Measurements from ENCODE around the gene OR52E8.

OR52E8 gene

GRCh38 chr11:5837695-5838094 is 19.8 kb downstream of the OR52E8 start:
- H3K27ac ChIP-seq (replicated peaks): no peak overlapping the region
- TF ChIP-seq POLR2AphosphoS5 (IDR thresholded peaks at IDR 0.05; ENCODE audit: low read depth) (no peak), CTCF (IDR thresholded peaks at IDR 0.05; ENCODE audit: insufficient read depth, low read length) (no peak), SPI1 (IDR thresholded peaks at IDR 0.05; ENCODE audit: borderline replicate concordance, low read depth) (no peak), GABPA (IDR thresholded peaks at IDR 0.05; ENCODE audit: low read depth) (no peak)
- TF ChIP-seq, protein P1, sequence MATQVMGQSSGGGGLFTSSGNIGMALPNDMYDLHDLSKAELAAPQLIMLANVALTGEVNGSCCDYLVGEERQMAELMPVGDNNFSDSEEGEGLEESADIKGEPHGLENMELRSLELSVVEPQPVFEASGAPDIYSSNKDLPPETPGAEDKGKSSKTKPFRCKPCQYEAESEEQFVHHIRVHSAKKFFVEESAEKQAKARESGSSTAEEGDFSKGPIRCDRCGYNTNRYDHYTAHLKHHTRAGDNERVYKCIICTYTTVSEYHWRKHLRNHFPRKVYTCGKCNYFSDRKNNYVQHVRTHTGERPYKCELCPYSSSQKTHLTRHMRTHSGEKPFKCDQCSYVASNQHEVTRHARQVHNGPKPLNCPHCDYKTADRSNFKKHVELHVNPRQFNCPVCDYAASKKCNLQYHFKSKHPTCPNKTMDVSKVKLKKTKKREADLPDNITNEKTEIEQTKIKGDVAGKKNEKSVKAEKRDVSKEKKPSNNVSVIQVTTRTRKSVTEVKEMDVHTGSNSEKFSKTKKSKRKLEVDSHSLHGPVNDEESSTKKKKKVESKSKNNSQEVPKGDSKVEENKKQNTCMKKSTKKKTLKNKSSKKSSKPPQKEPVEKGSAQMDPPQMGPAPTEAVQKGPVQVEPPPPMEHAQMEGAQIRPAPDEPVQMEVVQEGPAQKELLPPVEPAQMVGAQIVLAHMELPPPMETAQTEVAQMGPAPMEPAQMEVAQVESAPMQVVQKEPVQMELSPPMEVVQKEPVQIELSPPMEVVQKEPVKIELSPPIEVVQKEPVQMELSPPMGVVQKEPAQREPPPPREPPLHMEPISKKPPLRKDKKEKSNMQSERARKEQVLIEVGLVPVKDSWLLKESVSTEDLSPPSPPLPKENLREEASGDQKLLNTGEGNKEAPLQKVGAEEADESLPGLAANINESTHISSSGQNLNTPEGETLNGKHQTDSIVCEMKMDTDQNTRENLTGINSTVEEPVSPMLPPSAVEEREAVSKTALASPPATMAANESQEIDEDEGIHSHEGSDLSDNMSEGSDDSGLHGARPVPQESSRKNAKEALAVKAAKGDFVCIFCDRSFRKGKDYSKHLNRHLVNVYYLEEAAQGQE (IDR thresholded peaks at IDR 0.05; ENCODE audit: insufficient replicate concordance, low read depth): no peak
- no peaks in the 10 kb centered on the region for H3K27me3 ChIP-seq (ENCODE audit: insufficient read depth, poor library complexity, severe bottlenecking)
- DNase-seq (ENCODE audit: low read depth in 1 of 2, low spot score in 1 of 2): no peak
- no peak overlapping the region for H3K4me3 ChIP-seq (replicated peaks; ENCODE audit: insufficient read depth, low read length)

DNA sequence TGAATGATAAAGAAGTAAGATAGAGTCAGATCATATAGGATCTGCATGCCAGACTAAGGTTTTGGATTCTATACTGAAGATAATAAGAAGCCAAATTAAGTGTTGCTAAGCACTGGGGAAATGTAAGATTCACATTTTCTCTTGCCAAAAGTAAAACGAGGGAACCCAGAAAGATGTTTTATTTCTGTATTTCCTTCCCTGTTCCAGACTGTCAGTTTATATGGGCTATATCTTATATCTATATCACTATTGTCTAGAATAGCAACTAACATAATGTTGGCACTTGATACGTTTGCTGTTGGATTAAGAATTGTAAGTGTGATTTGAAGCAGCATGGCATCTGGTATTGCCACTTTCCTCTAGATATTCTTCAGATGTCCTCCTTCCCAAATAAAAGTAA is 24.0 kb downstream of the OR52E8 start:
- DNase-seq (ENCODE audit: low read depth in 1 of 2, low spot score in 1 of 2): no peak
- Histone ChIP-seq H3K4me3 (replicated peaks; ENCODE audit: insufficient read depth, low read length) (no peak overlapping the region), H3K27me3 (ENCODE audit: insufficient read depth, poor library complexity, severe bottlenecking) (no peaks in the 10 kb centered on the region), H3K27ac (replicated peaks) (no peak overlapping the region)
- TF ChIP-seq SPI1 (IDR thresholded peaks at IDR 0.05; ENCODE audit: borderline replicate concordance, low read depth) (no peak), GABPA (IDR thresholded peaks at IDR 0.05; ENCODE audit: low read depth) (no peak), CTCF (IDR thresholded peaks at IDR 0.05; ENCODE audit: insufficient read depth, low read length) (no peak), POLR2AphosphoS5 (IDR thresholded peaks at IDR 0.05; ENCODE audit: low read depth) (no peak)
- TF ChIP-seq, protein P1 (IDR thresholded peaks at IDR 0.05; ENCODE audit: insufficient replicate concordance, low read depth): no peak

GRCh38 chr11:5831196-5831829 is 26.2 kb downstream of the OR52E8 start:
- TF ChIP-seq GABPA (IDR thresholded peaks at IDR 0.05; ENCODE audit: low read depth): no peak
- no peak for TF ChIP-seq CTCF (IDR thresholded peaks at IDR 0.05; ENCODE audit: insufficient read depth, low read length)
- no peak for TF ChIP-seq SPI1 (IDR thresholded peaks at IDR 0.05; ENCODE audit: borderline replicate concordance, low read depth)
- TF ChIP-seq POLR2AphosphoS5 (IDR thresholded peaks at IDR 0.05; ENCODE audit: low read depth): no peak
- TF ChIP-seq, protein P1 (IDR thresholded peaks at IDR 0.05; ENCODE audit: insufficient replicate concordance, low read depth): no peak
- H3K27me3 ChIP-seq (ENCODE audit: insufficient read depth, poor library complexity, severe bottlenecking): no peaks in the 10 kb centered on the region
- no peak overlapping the region for H3K4me3 ChIP-seq (replicated peaks; ENCODE audit: insufficient read depth, low read length)
- H3K27ac ChIP-seq (replicated peaks): no peak overlapping the region
- no peak for DNase-seq (ENCODE audit: low read depth in 1 of 2, low spot score in 1 of 2)
